ENCODE data around the gene NCAM1.

Gene NCAM1

DNA sequence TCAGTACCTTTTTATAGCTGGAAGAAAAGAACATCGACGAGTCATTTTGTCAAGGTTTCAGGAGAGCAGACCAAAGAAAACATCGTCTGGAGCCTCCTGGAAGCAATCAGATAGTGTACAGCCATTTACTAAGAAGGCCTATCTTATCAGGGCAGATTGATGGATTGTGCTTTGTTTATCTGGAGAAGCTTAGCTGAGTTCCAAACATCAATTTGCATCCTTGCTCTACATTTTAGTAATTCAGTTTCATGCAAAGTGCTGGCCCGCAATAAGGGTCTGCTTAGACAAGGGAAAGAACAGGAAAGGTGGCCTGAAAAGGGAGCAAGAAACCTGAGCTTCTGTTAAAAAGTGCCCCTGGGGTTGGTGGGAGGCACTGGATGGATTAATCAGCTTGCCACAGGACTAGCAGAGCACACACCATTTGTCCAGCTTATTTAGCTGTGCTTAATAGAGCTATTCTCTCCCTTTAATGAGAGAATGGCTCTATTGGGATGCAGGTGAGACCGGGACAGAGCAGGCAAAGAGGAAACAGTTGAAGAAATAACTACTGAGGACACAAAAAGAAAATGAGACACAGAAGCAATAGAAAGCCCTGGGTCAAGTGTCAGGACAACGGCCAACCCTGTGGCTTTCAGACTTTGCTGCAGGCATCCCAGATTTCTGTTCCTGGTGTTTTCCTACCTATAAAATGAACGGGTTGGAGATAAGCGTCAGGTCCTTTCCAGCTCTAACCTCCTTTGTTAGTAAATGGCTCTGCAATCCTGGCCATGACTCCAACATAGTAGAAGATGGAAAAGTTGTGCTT, 231.1 kb downstream of the NCAM1 start:
- H3K9ac ChIP-seq (ENCODE audit: low read length in 5 of 5), result no peak overlapping the region
- H3K36me3 ChIP-seq (ENCODE audit: control insufficient read depth in 5 of 5, insufficient read depth in 5 of 5, low read length in 5 of 5), result no peaks in the 10 kb centered on the region
- H3K4me3 ChIP-seq (ENCODE audit: low read depth in 1 of 5, low read length in 5 of 5), result no peak overlapping the region
- H3K4me1 ChIP-seq (ENCODE audit: control insufficient read depth in 5 of 5, insufficient read depth in 5 of 5, low read length in 5 of 5), result peaks cover 0 to 7% (median 7%) of the 10 kb centered on the region in 5 donors
- no peak overlapping the region for H3K27ac ChIP-seq (ENCODE audit: low read depth, low read length)
- peaks cover 0 to 4% (median 0%) of the 10 kb centered on the region in 5 donors for H3K27me3 ChIP-seq (ENCODE audit: control insufficient read depth in 5 of 5, insufficient read depth in 4 of 5, low read length in 5 of 5)
- H3K9me3 ChIP-seq (ENCODE audit: control insufficient read depth in 5 of 5, low read length in 5 of 5), result no peaks in the 10 kb centered on the region

DNA sequence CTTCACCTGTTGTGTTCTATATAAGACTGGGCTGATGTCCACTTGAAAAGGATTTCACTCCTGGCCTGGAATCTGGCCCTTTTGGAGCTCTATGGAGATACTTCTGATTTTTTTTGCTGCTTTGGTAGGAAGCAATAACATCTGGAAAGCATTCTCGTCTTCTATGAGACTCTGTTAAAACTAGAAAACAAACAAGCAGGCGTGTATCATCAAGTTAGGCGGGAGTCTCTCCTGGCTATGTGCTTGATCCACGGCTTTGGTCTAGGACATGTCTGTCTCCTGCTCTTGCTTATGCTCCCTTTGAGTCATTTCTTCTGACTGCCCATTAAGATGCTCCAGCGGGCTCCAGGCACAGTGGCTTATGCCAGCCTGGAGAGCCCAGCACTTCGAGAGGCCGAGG, 231.8 kb downstream of the NCAM1 start:
- no peak overlapping the region for H3K27ac ChIP-seq (ENCODE audit: low read depth, low read length)
- H3K9ac ChIP-seq (ENCODE audit: low read length in 5 of 5), result no peak overlapping the region
- peaks cover 0 to 7% (median 5%) of the 10 kb centered on the region in 5 donors for H3K4me1 ChIP-seq (ENCODE audit: control insufficient read depth in 5 of 5, insufficient read depth in 5 of 5, low read length in 5 of 5)
- peaks cover 0 to 4% (median 0%) of the 10 kb centered on the region in 5 donors for H3K27me3 ChIP-seq (ENCODE audit: control insufficient read depth in 5 of 5, insufficient read depth in 4 of 5, low read length in 5 of 5)
- H3K4me3 ChIP-seq (ENCODE audit: low read depth in 1 of 5, low read length in 5 of 5), result no peak overlapping the region
- no peaks in the 10 kb centered on the region for H3K36me3 ChIP-seq (ENCODE audit: control insufficient read depth in 5 of 5, insufficient read depth in 5 of 5, low read length in 5 of 5)
- H3K9me3 ChIP-seq (ENCODE audit: control insufficient read depth in 5 of 5, low read length in 5 of 5), result no peaks in the 10 kb centered on the region

- Histone ChIP-seq H3K27ac (ENCODE audit: low read depth, low read length) (no peak overlapping the region), H3K4me1 (ENCODE audit: control insufficient read depth in 5 of 5, insufficient read depth in 5 of 5, low read length in 5 of 5) (peaks cover 0 to 11% (median 5%) of the 10 kb centered on the region in 5 donors), H3K9ac (ENCODE audit: low read length in 5 of 5) (no peak overlapping the region), H3K9me3 (ENCODE audit: control insufficient read depth in 5 of 5, low read length in 5 of 5) (no peaks in the 10 kb centered on the region), H3K36me3 (ENCODE audit: control insufficient read depth in 5 of 5, insufficient read depth in 5 of 5, low read length in 5 of 5) (no peaks in the 10 kb centered on the region), H3K4me3 (ENCODE audit: low read depth in 1 of 5, low read length in 5 of 5) (no peak overlapping the region), H3K27me3 (ENCODE audit: control insufficient read depth in 5 of 5, insufficient read depth in 4 of 5, low read length in 5 of 5) (peaks cover 0 to 4% (median 0%) of the 10 kb centered on the region in 5 donors)
These were observed 232.7 kb downstream of the NCAM1 start for GRCh38 chr11:113193946-113194345.

DNA sequence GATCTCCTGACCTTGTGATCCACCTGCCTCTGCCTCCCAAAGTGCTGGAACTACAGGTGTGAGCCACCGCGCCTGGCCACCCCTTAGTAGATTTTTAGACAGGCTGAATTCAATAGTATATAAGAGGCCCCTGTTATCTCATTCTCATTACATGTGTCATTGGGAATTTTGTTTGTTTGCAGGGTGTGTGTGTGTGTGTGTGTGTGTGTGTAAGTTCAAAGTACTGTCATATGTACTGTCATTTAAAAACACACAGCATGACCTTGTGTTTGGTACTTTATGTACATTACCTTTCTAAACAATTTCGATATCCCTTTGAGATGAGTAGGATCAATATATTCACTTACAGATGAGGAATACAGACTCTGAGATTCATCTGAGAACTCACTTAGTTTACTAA, 234.5 kb downstream of the NCAM1 start:
- Histone ChIP-seq H3K4me1 (ENCODE audit: control insufficient read depth in 5 of 5, insufficient read depth in 5 of 5, low read length in 5 of 5) (peaks cover 0 to 19% (median 5%) of the 10 kb centered on the region in 5 donors), H3K9me3 (ENCODE audit: control insufficient read depth in 5 of 5, low read length in 5 of 5) (no peaks in the 10 kb centered on the region), H3K27me3 (ENCODE audit: control insufficient read depth in 5 of 5, insufficient read depth in 4 of 5, low read length in 5 of 5) (peaks cover 0 to 4% (median 0%) of the 10 kb centered on the region in 5 donors), H3K4me3 (ENCODE audit: low read depth in 1 of 5, low read length in 5 of 5) (no peak overlapping the region), H3K27ac (ENCODE audit: low read depth, low read length) (no peak overlapping the region), H3K36me3 (ENCODE audit: control insufficient read depth in 5 of 5, insufficient read depth in 5 of 5, low read length in 5 of 5) (no peaks in the 10 kb centered on the region), H3K9ac (ENCODE audit: low read length in 5 of 5) (no peak overlapping the region)

GRCh38 chr11:113197446-113197845, 236.2 kb downstream of the NCAM1 start:
- peaks cover 0 to 22% (median 5%) of the 10 kb centered on the region in 5 donors for H3K4me1 ChIP-seq (ENCODE audit: control insufficient read depth in 5 of 5, insufficient read depth in 5 of 5, low read length in 5 of 5)
- H3K36me3 ChIP-seq (ENCODE audit: control insufficient read depth in 5 of 5, insufficient read depth in 5 of 5, low read length in 5 of 5), result no peaks in the 10 kb centered on the region
- H3K9ac ChIP-seq (ENCODE audit: low read length in 5 of 5), result no peak overlapping the region
- no peaks in the 10 kb centered on the region for H3K9me3 ChIP-seq (ENCODE audit: control insufficient read depth in 5 of 5, low read length in 5 of 5)
- H3K4me3 ChIP-seq (ENCODE audit: low read depth in 1 of 5, low read length in 5 of 5), result no peak overlapping the region
- peaks cover 0 to 4% (median 0%) of the 10 kb centered on the region in 5 donors for H3K27me3 ChIP-seq (ENCODE audit: control insufficient read depth in 5 of 5, insufficient read depth in 4 of 5, low read length in 5 of 5)
- H3K27ac ChIP-seq (ENCODE audit: low read depth, low read length), result no peak overlapping the region

DNA sequence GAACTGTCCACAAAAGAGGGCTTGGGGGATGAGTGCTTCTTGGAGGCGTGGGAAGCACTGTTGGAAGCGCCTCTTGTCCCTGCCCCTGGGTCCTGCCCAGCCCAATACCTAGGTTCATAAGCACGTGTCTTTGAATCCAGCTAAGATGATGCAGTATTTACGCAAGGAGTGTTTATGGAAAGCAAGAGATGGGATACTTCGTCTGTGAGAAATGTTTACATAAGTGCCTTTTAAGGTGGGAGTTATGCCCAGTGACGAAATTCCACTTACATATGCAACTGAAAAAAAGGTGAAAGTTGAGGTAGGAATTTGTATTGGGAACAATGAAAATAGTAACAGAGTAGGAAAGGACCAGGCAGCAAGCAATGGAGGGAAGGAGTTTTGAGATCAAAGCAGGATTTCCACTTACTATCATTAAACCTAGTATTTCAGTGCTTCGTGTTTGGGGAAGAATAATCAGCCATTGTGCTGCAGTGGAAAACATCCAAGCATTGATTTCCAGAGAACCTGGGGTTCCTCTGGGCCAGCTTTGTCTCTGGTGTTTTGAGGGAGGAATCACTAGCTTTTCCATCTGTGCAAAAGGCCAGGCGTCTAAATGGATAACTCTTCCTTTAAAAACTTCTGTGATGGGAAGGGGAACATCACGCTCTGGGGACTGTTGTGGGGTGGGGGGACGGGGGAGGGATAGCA, 237.9 kb downstream of the NCAM1 start:
- no peak overlapping the region for H3K27ac ChIP-seq (ENCODE audit: low read depth, low read length)
- H3K4me1 ChIP-seq (ENCODE audit: control insufficient read depth in 5 of 5, insufficient read depth in 5 of 5, low read length in 5 of 5), result peaks cover 0 to 17% (median 0%) of the 10 kb centered on the region in 5 donors
- no peak overlapping the region for H3K9ac ChIP-seq (ENCODE audit: low read length in 5 of 5)
- H3K27me3 ChIP-seq (ENCODE audit: control insufficient read depth in 5 of 5, insufficient read depth in 4 of 5, low read length in 5 of 5), result no peaks in the 10 kb centered on the region
- no peak overlapping the region for H3K4me3 ChIP-seq (ENCODE audit: low read depth in 1 of 5, low read length in 5 of 5)
- no peaks in the 10 kb centered on the region for H3K9me3 ChIP-seq (ENCODE audit: control insufficient read depth in 5 of 5, low read length in 5 of 5)
- no peaks in the 10 kb centered on the region for H3K36me3 ChIP-seq (ENCODE audit: control insufficient read depth in 5 of 5, insufficient read depth in 5 of 5, low read length in 5 of 5)

DNA sequence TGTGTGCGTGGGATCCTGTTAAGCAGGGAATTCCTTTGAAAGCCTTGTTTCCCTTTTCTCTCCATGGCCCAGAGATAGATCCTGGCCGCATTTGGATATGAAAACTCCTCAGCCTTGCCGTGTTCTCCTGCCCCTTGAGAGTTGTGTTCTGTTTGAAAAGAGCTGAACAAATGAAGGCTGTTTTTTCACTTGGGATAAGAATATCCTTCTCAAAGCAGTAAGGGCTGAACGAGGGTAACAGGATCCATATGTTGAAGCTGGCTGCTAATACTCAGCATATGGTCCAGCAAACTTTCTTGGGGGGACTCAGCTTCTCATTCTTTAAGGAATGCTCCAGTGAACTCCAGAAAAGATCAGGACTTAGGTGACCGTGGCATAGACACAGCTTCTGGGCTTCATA, 238.6 kb downstream of the NCAM1 start:
- Histone ChIP-seq H3K4me3 (ENCODE audit: low read depth in 1 of 5, low read length in 5 of 5) (no peak overlapping the region), H3K4me1 (ENCODE audit: control insufficient read depth in 5 of 5, insufficient read depth in 5 of 5, low read length in 5 of 5) (peaks cover 0 to 17% (median 0%) of the 10 kb centered on the region in 5 donors), H3K27ac (ENCODE audit: low read depth, low read length) (no peak overlapping the region), H3K27me3 (ENCODE audit: control insufficient read depth in 5 of 5, insufficient read depth in 4 of 5, low read length in 5 of 5) (no peaks in the 10 kb centered on the region), H3K36me3 (ENCODE audit: control insufficient read depth in 5 of 5, insufficient read depth in 5 of 5, low read length in 5 of 5) (no peaks in the 10 kb centered on the region), H3K9ac (ENCODE audit: low read length in 5 of 5) (no peak overlapping the region), H3K9me3 (ENCODE audit: control insufficient read depth in 5 of 5, low read length in 5 of 5) (no peaks in the 10 kb centered on the region)

GRCh38 chr11:113201054-113201818, 240.0 kb downstream of the NCAM1 start:
- Histone ChIP-seq H3K9ac (ENCODE audit: low read length in 5 of 5) (no peak overlapping the region), H3K4me1 (ENCODE audit: control insufficient read depth in 5 of 5, insufficient read depth in 5 of 5, low read length in 5 of 5) (peaks cover 0 to 17% (median 0%) of the 10 kb centered on the region in 5 donors), H3K9me3 (ENCODE audit: control insufficient read depth in 5 of 5, low read length in 5 of 5) (no peaks in the 10 kb centered on the region), H3K27me3 (ENCODE audit: control insufficient read depth in 5 of 5, insufficient read depth in 4 of 5, low read length in 5 of 5) (no peaks in the 10 kb centered on the region), H3K4me3 (ENCODE audit: low read depth in 1 of 5, low read length in 5 of 5) (no peak overlapping the region), H3K36me3 (ENCODE audit: control insufficient read depth in 5 of 5, insufficient read depth in 5 of 5, low read length in 5 of 5) (no peaks in the 10 kb centered on the region), H3K27ac (ENCODE audit: low read depth, low read length) (no peak overlapping the region)

DNA sequence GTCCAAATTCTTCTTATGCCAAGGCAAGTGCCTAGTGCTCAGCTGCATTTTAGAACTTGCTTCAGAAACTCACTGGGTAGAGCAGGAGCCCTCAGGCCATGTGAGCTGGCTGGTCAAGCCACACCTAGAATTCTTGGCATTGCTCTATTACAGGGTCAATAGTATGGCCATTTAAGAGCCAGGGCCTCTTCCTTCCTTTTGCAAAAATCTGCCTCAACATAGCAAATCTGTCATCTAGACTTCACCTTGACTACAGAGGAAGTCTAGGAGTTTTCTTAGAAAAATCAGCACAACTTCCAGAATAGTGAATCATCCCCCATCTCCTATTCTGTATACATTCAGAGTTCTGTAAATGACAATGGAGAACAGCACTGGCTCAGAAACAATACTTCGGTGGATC, 241.2 kb downstream of the NCAM1 start:
- H3K4me3 ChIP-seq (ENCODE audit: low read depth in 1 of 5, low read length in 5 of 5), result no peak overlapping the region
- peaks cover 0 to 17% (median 0%) of the 10 kb centered on the region in 5 donors for H3K4me1 ChIP-seq (ENCODE audit: control insufficient read depth in 5 of 5, insufficient read depth in 5 of 5, low read length in 5 of 5)
- H3K27me3 ChIP-seq (ENCODE audit: control insufficient read depth in 5 of 5, insufficient read depth in 4 of 5, low read length in 5 of 5), result no peaks in the 10 kb centered on the region
- H3K9me3 ChIP-seq (ENCODE audit: control insufficient read depth in 5 of 5, low read length in 5 of 5), result no peaks in the 10 kb centered on the region
- no peak overlapping the region for H3K27ac ChIP-seq (ENCODE audit: low read depth, low read length)
- H3K36me3 ChIP-seq (ENCODE audit: control insufficient read depth in 5 of 5, insufficient read depth in 5 of 5, low read length in 5 of 5), result no peaks in the 10 kb centered on the region
- no peak overlapping the region for H3K9ac ChIP-seq (ENCODE audit: low read length in 5 of 5)

All from subcutaneous abdominal adipose tissue (tissue), 5 donors.